Measurements from ENCODE around the gene ARHGEF37.

The ARHGEF37 gene

DNA sequence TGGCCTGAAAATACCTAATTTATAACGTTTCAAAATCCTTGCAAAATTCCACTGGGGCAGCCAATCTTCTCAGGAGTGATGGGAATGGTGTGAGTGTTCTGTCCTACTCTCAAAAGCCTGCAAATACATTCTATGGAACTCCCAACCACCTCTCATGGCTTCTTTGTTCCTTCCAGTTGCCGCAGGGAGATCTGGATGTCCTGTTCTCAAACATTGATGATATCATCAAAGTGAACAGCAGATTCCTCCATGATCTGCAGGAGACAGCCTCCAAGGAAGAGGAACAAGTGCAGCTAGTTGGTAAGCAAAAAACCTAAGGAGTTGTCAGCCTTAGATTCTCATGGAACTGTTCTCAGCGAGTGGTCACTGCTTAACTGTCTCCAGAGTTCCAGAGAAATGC lies 19.6 kb downstream of the ARHGEF37 start:
- no peak for DNase-seq (ENCODE audit: low read depth in 2 of 2)

DNA sequence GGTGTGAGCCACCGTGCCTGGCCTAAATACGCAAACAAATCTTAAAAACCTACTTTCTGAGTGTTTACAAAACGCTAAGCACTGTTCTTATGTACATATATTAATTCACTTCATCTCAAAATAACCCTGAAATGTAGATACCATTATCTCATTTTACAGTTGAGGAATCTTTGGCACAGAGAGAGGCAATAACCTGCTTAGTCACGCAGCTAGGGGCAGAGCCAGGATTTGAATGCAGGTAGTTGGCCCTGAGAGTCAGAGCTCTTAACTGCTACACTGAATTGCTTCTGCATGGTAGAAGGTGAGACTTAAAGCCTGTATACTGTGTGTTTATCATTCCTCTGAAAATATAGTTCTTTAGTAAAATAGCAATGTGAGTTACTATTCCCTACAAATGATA lies 21.9 kb downstream of the ARHGEF37 start:
- DNase-seq (ENCODE audit: low read depth in 2 of 2) = no peak

DNA sequence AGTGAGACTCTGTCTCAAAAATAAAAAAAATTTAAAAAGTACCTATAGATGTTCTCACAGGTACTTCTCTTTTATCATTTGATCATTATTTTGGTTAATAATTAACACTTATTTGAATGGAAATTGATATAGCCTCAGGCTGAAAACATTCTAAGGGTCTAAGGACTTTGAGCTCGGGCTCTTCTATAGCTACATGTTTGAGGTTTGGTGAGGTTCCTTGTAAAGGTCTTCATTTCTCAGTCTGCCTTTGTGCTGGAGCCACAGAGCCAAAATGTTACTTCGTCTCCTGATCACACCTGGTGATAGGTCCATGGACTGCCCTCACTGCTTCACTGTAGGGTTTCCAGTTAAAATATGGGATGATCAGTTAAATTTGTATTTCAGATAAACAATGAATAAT lies 22.6 kb downstream of the ARHGEF37 start:
- no peak for DNase-seq (ENCODE audit: low read depth in 2 of 2)

DNA sequence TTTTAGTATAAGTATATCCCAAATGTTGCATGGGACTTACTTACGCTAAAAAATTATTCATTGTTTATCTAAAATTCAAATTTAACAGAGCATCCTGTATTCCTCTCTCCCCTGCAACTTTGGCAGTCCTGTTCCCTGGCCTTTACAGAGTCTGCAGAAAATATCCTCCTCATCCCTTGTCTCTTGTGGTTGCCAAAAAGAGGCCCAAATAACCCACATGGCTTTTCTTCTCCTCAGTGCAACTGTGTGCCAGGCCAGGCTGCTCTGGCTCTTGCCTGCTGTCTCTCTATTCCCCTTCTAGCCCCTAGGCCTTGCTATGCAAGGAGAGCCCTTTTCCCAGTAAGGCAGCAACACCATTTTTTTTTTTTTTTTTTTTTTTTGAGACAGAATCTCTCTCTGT lies 23.0 kb downstream of the ARHGEF37 start:
- DNase-seq (ENCODE audit: low read depth in 2 of 2) = no peak

DNA sequence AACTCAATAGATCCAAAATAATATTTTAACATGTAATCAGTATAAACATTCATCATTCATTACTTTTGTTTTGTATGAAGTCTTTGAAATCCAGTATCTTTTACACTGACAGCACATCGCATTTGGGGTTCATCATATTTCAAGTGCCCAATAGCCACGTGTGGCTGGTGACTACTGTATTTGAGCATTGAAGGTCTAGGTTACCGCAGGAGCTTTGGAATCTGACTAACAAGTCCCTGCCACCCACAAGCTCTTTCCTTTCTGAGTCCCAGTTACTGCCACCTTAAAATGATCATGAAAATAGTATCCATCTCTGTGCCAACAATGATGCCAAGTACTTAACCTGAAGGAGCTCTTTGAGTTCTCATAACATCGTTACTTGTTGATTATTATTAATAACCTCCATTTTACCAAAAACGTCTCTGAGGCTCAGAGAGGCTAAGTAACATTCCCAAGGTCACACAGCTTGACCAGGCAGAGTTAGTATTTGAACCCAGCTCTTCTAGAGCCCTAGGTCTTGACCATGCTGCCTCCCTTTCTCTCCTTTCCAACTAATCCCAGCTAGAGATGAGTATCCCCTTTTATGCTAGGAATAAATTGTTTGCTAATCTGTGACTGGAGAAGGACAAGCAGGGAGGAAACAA lies 24.2 kb downstream of the ARHGEF37 start:
- no peak for DNase-seq (ENCODE audit: low read depth in 2 of 2)

DNA sequence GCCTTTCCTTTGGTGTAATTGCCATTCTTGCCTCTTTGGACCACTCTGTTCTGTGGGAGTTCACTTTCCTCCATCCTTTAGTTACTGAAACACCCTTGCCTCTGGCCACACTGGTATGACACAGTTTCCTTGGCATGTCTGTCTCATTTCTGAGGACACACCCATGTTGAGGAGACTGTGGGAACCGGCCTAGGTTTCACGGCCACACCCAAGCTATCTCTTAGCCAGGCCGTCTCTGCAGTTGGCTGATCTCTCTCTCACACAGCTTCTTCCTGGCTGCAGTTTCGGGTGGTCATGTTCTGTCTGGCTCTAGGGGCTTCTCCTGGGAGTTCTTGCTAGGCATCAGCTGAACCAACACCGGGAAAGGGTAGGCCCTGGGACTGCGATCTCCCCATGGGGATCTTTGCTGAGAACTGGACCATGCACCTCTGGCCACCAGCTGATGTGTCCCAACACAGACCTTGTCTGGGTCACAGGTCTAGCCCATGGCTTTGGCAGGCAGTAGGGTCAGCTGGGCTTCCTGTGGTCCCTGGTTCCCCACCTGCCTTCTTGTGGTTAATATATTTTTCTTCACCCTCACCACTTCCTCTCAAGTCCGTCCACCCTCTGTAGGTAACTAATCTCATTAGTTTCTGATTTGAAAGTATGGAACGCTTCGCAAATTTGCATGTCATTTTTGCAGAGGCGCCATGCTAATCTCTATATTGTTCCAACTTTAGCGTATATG lies 24.9 kb downstream of the ARHGEF37 start:
- DNase-seq (ENCODE audit: low read depth in 2 of 2) = no peak

DNA sequence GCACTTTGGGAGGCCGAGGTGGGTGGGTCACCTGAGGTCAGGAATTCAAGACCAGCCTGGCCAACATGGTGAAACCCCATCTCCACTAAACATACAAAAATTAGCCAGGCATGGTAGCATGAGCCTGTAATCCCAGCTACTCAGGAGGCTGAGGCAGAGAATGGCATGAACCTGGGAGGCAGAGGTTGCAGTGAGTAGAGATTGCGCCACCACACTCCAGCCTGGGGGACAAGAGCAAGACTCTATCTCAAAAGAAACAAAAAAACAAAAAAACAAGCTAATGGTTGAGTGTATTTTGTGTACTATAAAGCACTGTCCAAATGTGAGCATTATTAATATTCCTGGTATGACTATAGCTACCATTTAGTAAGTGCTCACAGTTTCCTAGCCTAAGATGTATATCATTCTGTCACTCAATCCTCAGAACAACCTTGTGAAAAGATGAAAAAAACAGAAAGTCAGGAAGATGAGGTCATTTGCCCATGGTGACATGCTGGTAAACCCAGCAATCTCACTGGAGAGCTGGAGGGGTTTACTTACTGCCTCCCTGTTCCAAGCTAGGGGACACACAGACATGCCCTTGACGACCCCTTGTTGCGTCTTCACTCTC lies 27.7 kb downstream of the ARHGEF37 start:
- DNase-seq (ENCODE audit: low read depth in 2 of 2) = no peak

DNA sequence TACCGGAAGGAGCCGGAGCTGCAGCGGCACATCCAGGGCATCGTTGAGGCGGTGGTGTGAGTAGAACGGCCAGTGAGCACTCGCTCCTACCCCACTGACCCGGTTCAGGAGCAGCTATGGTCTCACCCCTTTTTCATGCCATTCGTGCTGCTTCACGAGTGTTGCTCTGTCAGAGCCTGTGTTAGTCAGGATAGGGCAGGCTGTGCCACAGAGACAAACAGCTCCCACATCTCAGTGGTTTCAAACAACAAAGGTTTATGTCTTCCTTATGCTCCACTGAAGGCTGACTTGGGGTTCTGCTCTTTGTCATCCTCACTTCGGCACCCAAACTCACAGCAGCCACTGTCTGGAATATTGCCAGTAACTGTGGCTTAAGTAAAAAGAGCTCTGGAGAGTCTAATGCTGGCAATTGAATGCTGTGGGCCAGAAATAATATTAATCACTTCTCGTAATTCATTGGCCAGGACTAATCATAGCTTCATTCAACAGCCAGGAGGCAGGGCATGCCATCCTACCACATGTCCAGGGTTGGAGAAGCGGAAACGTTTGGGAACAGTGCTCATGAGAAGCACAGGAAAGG lies 28.4 kb downstream of the ARHGEF37 start:
- DNase-seq (ENCODE audit: low read depth in 2 of 2) = no peak

DNA sequence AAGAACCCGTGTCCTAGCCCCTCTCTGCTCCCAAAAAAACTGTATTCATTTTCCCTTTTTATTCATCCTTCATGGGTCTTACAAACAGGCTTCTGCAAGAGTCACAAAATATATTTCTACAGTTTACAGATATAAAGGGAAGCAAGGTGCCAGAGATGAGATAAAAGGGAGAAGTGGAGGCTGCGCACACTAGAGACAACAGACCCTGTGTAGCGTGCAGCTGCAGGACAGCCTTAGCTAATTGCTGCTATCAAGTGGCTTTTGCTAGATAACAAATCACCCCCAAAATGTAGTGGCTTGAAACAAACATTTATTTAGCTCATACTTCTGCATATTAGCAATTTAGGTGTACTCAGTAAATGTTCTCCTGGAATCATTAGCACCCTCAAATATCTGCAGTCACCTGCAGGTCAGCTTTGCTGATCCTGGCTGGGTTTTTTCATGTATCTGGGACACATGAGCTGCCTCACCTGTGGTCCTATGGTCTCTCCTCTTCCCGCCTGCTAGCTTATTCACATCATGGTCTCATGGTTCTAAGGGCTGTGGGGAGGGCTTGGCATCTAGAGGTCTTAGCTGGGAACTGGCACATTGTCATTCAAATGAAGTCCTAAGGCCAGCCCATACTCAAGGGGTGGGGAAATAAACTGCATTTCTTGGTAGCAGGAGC lies 29.4 kb downstream of the ARHGEF37 start:
- no peak for DNase-seq (ENCODE audit: low read depth in 2 of 2)

DNA sequence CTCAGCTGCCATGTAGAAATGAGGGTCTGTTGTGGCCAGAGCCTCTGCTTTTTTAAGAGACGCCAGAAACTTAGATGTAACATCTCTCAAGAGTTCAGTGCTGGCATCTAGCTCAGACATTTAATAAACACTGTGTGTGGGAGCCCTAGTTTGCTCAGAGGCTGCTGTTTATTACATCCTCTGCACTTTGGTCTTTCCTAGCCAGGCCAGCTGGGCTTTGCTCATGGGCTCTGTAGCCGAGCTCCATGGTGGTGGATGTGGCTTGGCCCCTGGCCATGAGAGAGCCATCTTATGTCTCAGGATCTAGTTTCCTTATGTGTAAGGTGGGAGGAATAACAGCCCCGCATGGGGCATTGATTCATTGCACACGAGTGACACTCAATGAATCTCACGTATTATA lies 30.0 kb downstream of the ARHGEF37 start:
- no peak for DNase-seq (ENCODE audit: low read depth in 2 of 2)

DNA sequence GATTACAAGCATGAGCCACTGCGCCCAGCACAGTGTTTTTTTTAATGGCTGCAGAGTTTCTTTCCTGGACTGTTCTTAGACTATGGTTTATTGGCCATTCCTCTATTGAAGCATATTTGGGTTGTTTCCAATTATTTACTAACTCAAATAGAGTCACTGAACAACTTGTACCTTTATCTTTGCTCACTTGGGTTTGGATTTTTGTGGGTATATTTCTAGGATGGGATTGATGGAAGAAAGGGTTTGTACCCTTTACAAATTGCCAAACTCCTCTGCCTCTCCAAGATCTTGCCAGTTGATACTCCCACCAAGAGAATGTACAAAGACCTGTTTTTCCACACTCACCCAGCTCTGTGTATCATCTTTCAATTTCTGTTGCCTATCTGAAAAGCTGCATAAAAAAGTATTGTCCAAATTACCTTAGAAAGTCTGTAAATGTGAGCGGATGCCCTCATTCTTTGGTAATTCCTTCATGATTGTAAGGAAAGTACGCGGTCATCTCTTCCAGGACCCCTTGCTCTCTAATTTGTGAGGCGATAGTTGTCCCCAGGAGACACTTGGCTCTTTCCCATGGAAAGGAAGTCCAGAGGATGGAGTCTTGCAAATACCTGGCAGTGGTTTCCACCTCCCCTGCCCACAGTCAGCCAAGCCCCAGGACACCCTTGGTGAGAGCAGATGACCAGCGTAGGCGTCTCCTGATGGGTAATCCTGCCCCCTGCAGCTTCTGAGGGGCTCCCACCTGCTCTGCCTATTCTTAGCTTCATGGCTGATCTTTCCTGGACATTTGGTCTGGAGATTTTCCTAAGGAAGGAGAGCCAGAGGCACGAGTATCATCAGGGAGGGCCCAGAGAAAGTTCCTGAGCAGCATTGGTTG lies 33.0 kb downstream of the ARHGEF37 start:
- DNase-seq (ENCODE audit: low read depth in 2 of 2) = no peak

DNA sequence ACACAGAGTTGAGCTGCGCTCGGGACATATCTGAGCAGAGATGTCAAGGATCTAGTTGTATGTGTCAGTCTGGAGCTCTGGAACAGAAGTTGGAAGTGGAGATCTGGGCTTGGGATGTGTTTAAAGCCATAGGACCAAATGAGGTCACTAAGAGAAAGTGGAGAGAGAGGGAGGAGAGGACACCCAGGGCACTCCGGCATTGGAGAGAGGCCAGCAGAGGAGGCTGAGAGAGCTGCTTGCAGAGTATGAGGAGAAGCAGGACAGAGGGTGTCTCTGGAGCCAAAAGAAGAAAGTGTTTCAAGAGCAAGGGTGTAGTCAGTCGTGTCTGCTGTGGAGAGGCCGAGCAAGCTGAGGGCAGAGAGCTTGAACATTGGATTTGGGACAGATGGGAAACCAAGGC lies 34.7 kb downstream of the ARHGEF37 start:
- DNase-seq (ENCODE audit: low read depth in 2 of 2) = no peak

DNA sequence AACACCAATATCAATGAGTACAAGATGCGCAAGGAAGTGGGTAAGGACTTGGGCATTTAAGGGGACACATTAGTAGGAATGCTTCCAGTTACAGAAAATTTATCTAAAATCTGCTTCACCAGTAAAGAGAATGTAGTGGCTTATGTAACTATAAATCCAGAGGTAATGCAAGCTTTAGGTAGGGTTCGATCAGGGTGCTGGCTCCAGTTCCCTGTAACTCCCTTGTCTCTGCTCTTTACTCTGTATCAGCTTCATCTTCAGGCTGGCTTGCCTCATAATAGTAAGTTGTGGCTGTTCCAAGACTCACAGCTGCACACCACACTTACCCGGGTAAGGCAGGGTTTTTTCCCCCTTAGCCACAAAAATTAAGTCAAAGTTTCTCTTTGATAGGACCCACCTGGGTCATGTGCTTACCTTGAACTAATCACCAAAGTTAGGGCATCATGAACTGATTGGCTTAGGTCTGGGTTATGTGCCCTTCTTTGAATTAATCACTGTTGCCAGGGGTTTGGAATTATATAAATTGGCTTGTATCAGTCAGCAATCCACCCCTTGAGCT lies 35.5 kb downstream of the ARHGEF37 start:
- no peak for DNase-seq (ENCODE audit: low read depth in 2 of 2)

DNA sequence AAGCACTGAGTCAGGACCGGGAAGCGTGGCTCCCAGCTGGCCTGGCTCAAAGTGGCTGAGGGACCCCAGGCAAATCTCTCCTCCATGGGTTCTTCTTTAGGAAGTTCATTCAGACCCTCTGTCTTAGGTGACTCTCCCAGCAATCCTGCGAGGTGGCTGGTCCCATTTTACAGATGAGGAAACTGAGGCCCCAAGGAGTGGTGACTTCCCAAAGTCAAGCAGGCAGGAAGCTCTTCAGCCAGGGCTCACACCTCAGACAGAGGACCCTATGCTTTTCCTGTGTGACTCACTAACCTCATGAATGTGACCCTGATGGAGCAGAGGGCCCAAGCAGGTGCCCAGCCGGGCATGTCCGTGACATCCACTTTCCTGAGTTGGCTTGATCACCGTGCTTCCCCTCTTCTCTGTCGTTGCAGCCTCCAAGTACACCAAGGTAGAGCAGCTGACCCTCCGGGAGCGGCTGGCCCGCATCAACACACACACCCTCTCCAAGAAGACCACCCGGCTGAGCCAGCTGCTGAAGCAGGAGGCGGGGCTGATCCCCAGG lies 36.5 kb downstream of the ARHGEF37 start:
- DNase-seq (ENCODE audit: low read depth in 2 of 2) = no peak

DNA sequence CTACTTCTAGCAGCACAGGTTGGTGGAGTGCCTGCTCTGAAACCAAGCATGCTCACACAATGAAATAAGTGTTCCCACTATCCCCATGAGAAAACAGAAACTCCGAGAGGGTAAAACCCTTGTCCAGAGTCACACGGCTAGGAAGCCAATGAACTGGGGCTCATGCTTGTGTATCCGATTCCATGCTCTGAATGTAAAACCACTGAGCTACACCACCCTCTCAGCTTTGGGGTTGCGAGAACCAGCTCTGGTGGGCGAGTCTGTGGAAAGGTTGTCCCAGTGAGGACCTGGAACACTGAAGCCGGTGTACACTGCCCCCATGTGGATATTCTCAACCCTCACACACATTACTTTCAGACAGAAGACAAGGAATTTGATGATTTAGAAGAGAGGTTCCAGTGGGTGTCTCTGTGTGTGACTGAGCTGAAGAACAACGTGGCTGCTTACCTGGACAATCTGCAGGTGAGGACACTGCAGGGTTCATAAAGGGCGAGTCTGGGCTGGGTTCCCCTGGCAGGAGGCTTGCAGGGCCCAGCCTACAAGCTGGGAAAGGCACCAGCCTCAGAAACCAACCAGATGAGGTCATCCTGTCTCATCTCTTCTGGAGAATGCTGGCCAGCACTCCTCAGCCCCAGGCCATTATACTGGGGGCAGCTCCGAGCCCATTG lies 37.4 kb downstream of the ARHGEF37 start:
- DNase-seq (ENCODE audit: low read depth in 2 of 2) = no peak

DNA sequence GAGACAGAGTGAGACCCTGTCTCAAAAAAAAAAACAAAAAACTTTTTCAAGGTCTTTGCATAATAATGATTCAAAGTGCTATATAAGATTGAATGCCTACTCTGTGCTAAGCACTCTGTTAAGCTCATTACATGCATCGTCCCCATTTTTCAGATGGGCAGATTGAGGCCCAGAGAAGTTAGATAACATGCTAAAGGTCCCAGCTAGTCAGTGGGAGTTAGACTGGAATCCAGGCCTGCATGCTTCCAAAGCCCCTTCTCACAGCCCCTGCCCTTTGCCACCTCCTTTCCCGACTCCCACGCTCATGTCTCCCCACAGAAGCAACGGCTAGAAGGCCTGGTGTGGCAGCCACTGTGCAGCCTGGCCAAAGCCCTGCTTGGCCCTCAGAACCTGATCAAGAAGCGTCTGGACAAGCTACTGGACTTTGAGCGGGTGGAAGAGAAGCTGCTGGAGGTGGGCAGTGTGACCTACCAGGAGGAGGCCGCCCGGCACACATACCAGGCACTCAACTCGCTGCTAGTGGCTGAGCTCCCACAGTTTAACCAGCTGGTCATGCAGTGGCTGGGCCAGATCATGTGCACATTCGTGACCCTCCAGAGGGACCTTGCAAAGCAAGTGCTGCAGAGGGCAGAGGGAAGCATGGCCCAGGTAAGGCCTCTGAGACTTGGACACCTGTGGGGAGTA lies 40.3 kb downstream of the ARHGEF37 start:
- no peak for DNase-seq (ENCODE audit: low read depth in 2 of 2)

DNA sequence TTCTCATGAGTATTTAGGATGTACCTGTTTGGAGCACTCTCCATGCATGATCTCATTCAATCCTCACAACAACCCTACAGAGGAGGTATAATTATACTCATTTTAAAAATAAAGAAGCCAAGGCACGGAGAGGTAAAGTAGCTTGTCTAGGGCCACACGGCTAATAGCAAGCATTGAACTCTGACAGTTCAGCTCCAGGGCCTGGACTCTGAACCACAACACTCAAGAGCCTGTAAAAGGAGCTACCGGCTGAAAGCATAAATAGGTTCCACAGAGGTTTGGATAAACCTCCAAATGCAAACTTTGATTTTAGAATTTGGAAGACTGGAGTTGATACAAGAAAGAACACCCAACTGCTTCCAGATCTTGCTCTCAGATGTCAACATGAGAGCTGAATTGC lies 41.2 kb downstream of the ARHGEF37 start:
- no peak for DNase-seq (ENCODE audit: low read depth in 2 of 2)

DNA sequence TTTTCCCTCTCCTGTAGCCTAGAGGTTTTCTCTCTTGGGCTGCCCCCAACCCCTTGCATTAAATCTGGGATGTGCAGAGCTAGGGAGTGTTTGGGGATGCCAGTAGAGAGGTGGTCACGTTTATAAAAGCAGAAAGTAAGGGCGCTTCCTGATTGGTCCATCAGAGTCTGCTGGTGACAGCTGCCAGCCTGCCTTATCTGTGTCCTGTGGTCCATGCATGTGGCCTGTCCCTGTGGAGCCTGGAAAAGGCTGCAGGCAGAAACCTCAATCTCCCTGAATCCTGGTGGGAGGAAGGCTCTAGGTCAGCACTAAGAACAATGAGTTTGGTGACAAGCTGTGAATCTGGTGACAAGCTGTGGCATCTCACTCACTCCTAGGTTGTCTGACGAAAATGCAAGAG lies 42.2 kb downstream of the ARHGEF37 start:
- DNase-seq (ENCODE audit: low read depth in 2 of 2) = no peak

DNA sequence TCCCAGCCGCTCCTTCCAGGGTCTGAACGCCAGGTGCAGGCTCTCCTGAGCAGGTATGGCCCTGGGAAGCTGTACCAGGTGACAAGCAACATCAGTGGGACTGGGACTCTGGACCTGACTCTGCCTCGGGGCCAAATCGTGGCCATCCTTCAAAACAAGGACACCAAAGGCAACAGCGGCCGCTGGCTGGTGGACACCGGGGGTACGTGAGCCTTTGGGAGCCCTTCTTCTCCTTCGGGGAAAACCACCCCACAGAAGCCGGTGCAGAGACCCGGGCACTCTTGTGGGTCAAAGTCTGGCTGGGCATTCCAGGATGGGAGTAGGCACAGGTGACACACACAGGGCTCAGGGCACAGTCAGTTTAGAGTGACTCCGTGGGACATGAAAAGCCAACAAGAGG lies 45.8 kb downstream of the ARHGEF37 start:
- DNase-seq (ENCODE audit: low read depth in 2 of 2) = no peak

DNA sequence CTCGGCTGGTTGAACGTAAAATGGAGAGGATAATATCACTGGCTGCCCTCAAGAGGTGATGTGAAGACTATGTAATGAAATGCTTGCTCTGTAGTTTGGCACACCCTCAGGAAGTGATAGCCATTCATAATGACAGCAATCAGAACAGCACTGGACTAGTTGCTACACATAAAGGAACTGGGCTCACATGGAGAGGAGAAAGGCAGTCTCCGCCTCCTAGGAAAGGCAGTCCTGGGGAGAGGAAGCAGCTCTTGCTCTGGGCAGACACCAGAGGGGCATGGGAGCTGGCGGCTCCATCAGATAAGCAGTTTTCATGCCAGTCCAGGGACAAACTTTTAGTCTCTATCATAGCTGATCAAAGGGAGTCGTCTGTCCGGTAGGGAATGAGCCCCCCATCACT lies 46.9 kb downstream of the ARHGEF37 start:
- no peak for DNase-seq (ENCODE audit: low read depth in 2 of 2)
